ENCODE data around the gene MED12L. TPM values are rescaled to one million over a fixed set of nuclear protein-coding genes. Genes with fewer than 3 reads are reported as not detected.
"Not testable (repeated sequence)": the region's sequence is repeated elsewhere in the genome, so short reads cannot be mapped to it uniquely, and the experiment has no call there.

MED12L gene
- total and polyA plus RNA-seq, 9 of the 15 experiments (the other 6 are each of a cell fraction or from before 2014, with no cell fraction given) = not detected

DNA sequence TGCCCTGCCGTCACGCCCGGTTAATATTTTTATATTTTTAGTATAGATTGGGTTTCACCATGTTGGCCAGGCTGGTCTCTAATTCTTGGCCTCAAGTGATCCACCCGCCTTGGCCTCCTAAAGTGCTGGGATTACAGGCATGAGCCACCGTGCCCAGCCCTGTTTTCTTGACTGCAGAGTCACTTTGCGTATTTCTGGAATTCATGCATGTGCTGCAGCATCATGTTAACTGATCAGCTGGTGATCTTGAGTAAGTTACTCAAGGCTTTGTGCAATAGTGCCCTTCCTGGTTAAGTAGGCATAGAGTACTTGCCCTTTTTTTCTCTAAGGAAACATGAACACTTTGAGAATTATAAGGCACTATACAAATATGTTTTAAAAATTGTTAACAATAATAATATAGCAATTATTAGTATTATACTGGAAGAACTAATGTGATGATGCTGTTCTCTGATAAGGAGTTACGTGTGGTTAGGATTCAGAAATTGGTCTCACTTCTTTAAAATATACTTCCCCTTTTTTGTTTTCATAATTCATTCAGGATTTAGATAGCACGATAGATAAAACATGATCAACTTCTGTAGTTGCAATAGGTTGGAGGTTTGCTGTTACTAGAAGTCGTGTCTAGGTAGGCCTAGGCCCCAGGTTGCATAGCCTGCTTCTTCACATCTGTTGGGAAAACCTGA lies 83.9 kb downstream of the MED12L start (continued):
- no peak for TF ChIP-seq MCM3 (IDR thresholded peaks at IDR 0.05)

DNA sequence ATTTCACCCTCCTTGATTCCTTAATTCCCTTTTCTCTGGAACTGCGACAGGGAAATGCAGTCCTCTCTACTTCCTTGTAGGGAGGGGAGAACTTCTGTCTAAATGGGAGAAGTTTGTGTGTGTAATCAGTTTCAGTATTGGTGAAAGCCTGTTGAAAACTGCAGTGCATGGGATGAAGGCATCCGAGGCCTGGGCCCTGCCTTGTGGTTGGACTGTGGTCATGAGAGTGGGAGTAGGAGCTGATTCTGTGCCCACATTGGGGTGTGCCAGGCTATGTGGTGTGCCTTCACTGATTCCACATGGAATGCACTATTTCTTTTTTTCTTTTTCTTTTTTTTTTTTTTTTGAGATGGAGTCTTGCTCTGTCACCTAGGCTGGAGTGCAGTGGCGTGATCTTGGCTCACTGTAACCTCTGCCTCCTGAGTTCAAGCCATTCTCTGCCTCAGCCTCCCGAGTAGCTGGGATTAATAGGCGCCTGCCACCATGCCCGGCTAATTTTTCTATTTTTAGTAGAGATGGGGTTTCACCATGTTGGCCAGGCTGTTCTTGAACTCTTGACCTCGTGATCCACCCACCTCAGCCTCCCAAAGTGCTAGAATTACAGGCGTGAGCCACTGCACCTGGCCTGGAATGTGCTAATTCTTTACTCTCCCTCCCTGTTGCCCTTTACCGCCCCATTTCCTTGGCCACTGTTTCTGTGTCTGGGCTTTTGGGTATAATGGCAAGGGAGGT lies 84.7 kb downstream of the MED12L start:
- H3K4me2 ChIP-seq (ENCODE audit: insufficient read depth, low read length) = not testable (repeated sequence)

More for the DNA sequence above, 84.7 kb downstream of the MED12L start:
- H3K4me3 ChIP-seq; H3K9me1 ChIP-seq (ENCODE audit: control insufficient read depth, insufficient read depth, low read length); H3K36me3 ChIP-seq (ENCODE audit: control insufficient read depth, insufficient read depth, low read length); H3K27me3 ChIP-seq (ENCODE audit: control insufficient read depth in 2 of 2, insufficient read depth in 2 of 2, low read length in 2 of 2); H2AFZ ChIP-seq (ENCODE audit: low read depth, low read length); H3K9me3 ChIP-seq (replicated peaks; ENCODE audit: control insufficient read depth, insufficient read depth, low read depth, low read length); ATAC-seq; DNase-seq (ENCODE audit: extremely low read depth in 1 of 4, low spot score in 3 of 4); H3K9ac ChIP-seq (ENCODE audit: insufficient read depth in 1 of 2, low read depth in 2 of 2, low read length in 2 of 2); POLR2A ChIA-PET; BruUV-seq (replicated peaks); H3K4me1 ChIP-seq (replicated peaks in 1 of 2; ENCODE audit: control insufficient read depth in 2 of 2, insufficient read depth in 2 of 2, low read length in 2 of 2); FAIRE-seq; H3K79me2 ChIP-seq (ENCODE audit: control insufficient read depth, insufficient read depth, low read length); H3K27ac ChIP-seq (ENCODE audit: extremely low read depth, low read depth, low read length); H4K20me1 ChIP-seq (replicated peaks; ENCODE audit: control insufficient read depth, insufficient read depth, low read length): not testable (repeated sequence)
- in situ Hi-C loops (cut with MboI) = loop anchor here (10.0 kb wide), 1 partner anchor 115 kb away; no protein-coding TSS in a partner anchor
- intact Hi-C loops (cut with micrococcal nuclease) = loop anchor here (2.0 to 10.0 kb wide), 3 partner anchors 57 to 745 kb away; no protein-coding TSS in a partner anchor
- 0% methylated on average over 9 of the region's 9 CpGs for WGBS (ENCODE audit: insufficient coverage, low coverage, missing lambda C conversion rate)
- CTCF ChIA-PET (ENCODE audit: low intra/inter-chr PET ratio) = interaction anchor here (3.0 kb wide), 1 partner anchor 113 kb away, joined by 17 read pairs; no protein-coding TSS in a partner anchor

Data from K562 (cell line).